ENCODE data around the gene DAB2IP.

- TF ChIP-seq CTCF (conservative IDR thresholded peaks at IDR 0.05) (no peak), ZFX (IDR thresholded peaks at IDR 0.05) (no peak)
Observed at GRCh38 chr9:121622387-121623203, 28.8 kb upstream of the DAB2IP start.
